DOHH2 (cell line): ENCODE data around the gene TMEM123.

Source experiments
- H3F3A ChIP-seq: fragments of 200-600 bp; sonication (generic), shearing (Covaris generic); 2 replicates; pipeline ENCODE4 v1.6.0; 2016; ENCODE audit warnings: antibody characterized with exemption, mild to moderate bottlenecking; ENCODE audit not compliant: control insufficient read depth, insufficient read depth
- H3K27ac ChIP-seq: fragments of 200-600 bp; sonication (generic); 2 replicates; pipeline ENCODE4 v1.5.1; 2014; ENCODE audit warnings: low read depth, mild to moderate bottlenecking, low read length, moderate library complexity
- H3K27me3 ChIP-seq: fragments of 200-600 bp; sonication (generic); 2 replicates; pipeline ENCODE4 v1.6.1; 2014; ENCODE audit warnings: mild to moderate bottlenecking, low read length, mixed read lengths; ENCODE audit not compliant: control insufficient read depth
- H3K36me3 ChIP-seq: fragments of 200-600 bp; sonication (generic); 2 replicates; pipeline ENCODE4 v1.6.1; 2014; ENCODE audit warnings: mild to moderate bottlenecking, low read length, moderate library complexity, mixed read lengths; ENCODE audit not compliant: control insufficient read depth
- H3K4me1 ChIP-seq: fragments of 200-600 bp; sonication (generic); 2 replicates; pipeline ENCODE4 v1.6.1; 2014; ENCODE audit warnings: mild to moderate bottlenecking, low read length, mixed read lengths; ENCODE audit not compliant: control insufficient read depth
- H3K4me2 ChIP-seq: fragments of 200-600 bp; sonication (generic); 2 replicates; pipeline ENCODE4 v1.6.0; 2014; ENCODE audit warnings: mild to moderate bottlenecking, low read length, moderate library complexity
- H3K4me3 ChIP-seq: fragments of 200-600 bp; sonication (generic); 2 replicates; pipeline ENCODE4 v1.5.1; 2014; ENCODE audit warnings: mild to moderate bottlenecking, low read length, mixed read lengths
- H3K79me2 ChIP-seq: fragments of 200-600 bp; sonication (generic); 2 replicates; pipeline ENCODE4 v1.6.1; 2014; ENCODE audit warnings: mild to moderate bottlenecking, low read length, mixed read lengths; ENCODE audit not compliant: control insufficient read depth
- H3K9me2 ChIP-seq: fragments of 200-600 bp; sonication (generic); replicated peaks from 2 replicates; pipeline ENCODE4 v1.6.1; 2014; ENCODE audit warnings: mild to moderate bottlenecking, low read length, mixed read lengths; ENCODE audit not compliant: control insufficient read depth
- H3K9me3 ChIP-seq: fragments of 200-600 bp; sonication (generic); 2 replicates; pipeline ENCODE4 v1.6.1; 2014; ENCODE audit warnings: antibody characterized with exemption, low read length, mixed read lengths; ENCODE audit not compliant: control insufficient read depth, insufficient read depth
- H4K20me1 ChIP-seq: fragments of 200-600 bp; sonication (generic); 2 replicates; pipeline ENCODE4 v1.6.0; 2014; ENCODE audit warnings: low read depth, mild to moderate bottlenecking, antibody characterized with exemption, low read length, moderate library complexity; ENCODE audit not compliant: control insufficient read depth, insufficient read depth
- CTCF ChIP-seq: fragments of 200-600 bp; sonication (generic); IDR thresholded peaks from one replicate; pipeline ENCODE4 v1.5.1; 2014; ENCODE audit warnings: antibody characterized with exemption, mild to moderate bottlenecking, low read depth, low read length; ENCODE audit not compliant: poor library complexity, severe bottlenecking
- EZH2phosphoT487 ChIP-seq: fragments of 200-600 bp; sonication (generic); IDR thresholded peaks from 2 replicates; pipeline ENCODE4 v1.6.1; 2017; ENCODE audit warnings: borderline replicate concordance, mild to moderate bottlenecking, antibody characterized with exemption, low read length, moderate library complexity, mixed read lengths

The TMEM123 gene

GRCh38 chr11:102393272-102393730 is 59.3 kb downstream of the TMEM123 start:
- H3K79me2 ChIP-seq = no peaks in the 10 kb centered on the region
- no peaks in the 10 kb centered on the region for H3K9me2 ChIP-seq
- H3K9me3 ChIP-seq = no peaks in the 10 kb centered on the region
- H4K20me1 ChIP-seq = no peaks in the 10 kb centered on the region
- TF ChIP-seq CTCF (no peak), EZH2phosphoT487 (no peak)
- peaks cover 12% of the 10 kb centered on the region; the same call in 1 of the 2 replicates for H3F3A ChIP-seq
- no peak overlapping the region for H3K4me2 ChIP-seq
- no peaks in the 10 kb centered on the region for H3K4me1 ChIP-seq
- no peak overlapping the region for H3K27ac ChIP-seq
- no peak overlapping the region for H3K4me3 ChIP-seq
- H3K27me3 ChIP-seq = no peaks in the 10 kb centered on the region
- peaks cover 50% of the 10 kb centered on the region for H3K36me3 ChIP-seq

DNA sequence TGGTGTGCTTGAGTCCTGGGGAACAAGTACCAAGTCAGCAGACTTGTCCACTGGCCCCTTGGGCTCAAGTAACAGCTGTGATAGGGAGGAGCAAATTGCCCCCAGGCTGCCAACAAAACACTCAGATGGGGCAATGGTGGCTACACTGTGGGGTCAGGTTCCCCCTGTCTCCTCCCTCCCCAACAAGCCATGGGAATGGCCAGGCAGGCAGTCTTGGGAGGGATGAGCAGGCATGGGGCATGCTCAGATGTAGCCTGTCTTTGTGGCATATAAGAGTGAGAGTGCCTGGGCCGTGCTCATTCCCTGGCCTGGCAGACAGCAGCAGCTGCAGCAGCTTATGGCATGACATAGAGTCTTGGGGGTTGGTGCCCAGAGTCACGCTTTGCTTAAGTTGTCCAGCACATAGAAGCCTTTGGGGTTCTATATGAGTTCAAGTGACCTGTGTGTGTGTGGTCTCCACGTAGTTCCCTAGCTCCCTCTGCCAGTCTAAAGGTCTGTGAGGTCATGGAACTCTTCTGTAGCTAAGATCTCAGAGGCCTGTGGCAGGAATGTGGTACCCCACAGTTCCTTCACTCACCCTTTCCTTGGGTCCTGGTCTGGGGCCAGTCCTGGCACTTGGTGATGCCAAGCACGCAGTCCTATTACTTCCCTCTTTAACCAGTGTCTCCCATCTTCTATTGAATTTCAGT is 60.9 kb downstream of the TMEM123 start:
- Histone ChIP-seq H4K20me1 (no peaks in the 10 kb centered on the region), H3K27ac (no peak overlapping the region), H3K9me3 (no peaks in the 10 kb centered on the region), H3K79me2 (no peaks in the 10 kb centered on the region), H3F3A (peaks cover 10% of the 10 kb centered on the region; the same call in 1 of the 2 replicates), H3K36me3 (peaks cover 36% of the 10 kb centered on the region), H3K4me3 (no peak overlapping the region), H3K27me3 (no peaks in the 10 kb centered on the region), H3K4me2 (no peak overlapping the region), H3K9me2 (no peaks in the 10 kb centered on the region), H3K4me1 (no peaks in the 10 kb centered on the region)
- TF ChIP-seq EZH2phosphoT487 = no peak
- no peak for TF ChIP-seq CTCF

DNA sequence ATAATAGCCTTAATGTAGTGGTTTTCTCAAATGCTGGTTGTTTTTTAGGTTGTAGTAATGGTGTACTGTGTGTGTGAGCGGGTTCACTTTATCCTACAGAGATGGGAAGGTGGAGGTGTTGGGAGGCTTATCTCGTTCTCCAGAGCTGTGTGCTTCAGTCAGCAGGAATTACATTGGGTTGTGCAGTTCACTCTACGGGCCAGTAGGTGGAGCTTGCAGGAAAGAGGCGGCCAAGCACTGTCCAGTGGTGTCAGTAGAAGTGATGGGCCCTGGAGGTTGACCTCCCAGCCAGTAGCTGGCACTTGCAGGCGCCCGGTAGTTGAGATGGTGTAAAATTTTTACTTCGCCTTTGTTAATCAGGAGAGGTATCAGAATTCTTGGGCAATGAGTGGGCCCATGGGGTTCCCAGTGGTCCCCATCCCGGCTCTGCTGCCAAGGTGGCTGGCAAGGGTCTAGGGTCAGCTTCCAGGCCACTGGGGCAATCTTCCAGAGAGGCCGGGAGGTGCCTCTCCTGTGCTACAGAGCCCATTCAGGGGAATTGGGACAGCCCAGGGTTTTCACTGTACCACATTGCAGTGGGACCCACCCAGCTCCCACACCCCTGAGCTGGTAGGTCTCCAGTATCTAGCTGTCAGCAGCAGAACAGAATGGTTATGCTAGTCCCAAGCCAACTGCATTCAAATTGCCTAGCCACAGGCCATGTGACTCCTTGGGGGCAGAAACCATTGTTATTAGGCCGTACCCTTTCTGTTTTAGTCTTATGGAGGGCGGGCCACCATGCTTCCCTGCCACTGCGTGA is 61.7 kb downstream of the TMEM123 start:
- Histone ChIP-seq H4K20me1 (no peaks in the 10 kb centered on the region), H3F3A (peaks cover 10% of the 10 kb centered on the region; the same call in 1 of the 2 replicates), H3K27ac (no peak overlapping the region), H3K4me1 (no peaks in the 10 kb centered on the region), H3K36me3 (peaks cover 29% of the 10 kb centered on the region), H3K27me3 (no peaks in the 10 kb centered on the region), H3K9me2 (no peaks in the 10 kb centered on the region), H3K9me3 (no peaks in the 10 kb centered on the region), H3K4me2 (no peak overlapping the region), H3K79me2 (no peaks in the 10 kb centered on the region), H3K4me3 (no peak overlapping the region)
- TF ChIP-seq EZH2phosphoT487 (no peak), CTCF (peak; percentile 96)
